LNCaP clone FGC (cell line): Measurements from ENCODE around the gene CNPY2.
"Not testable (repeated sequence)": the region's sequence is repeated elsewhere in the genome, so short reads cannot be mapped to it uniquely, and the experiment has no call there.

Experiments
- DNase-seq: peaks from one replicate; pipeline ENCODE4 v3.0.0-alpha.2; 2011; ENCODE audit warnings: low read depth
- H3K4me3 ChIP-seq: 2 replicates; pipeline ENCODE4 v1.5.1; 2011; ENCODE audit warnings: mild to moderate bottlenecking, low read depth, low read length, control low read depth
- TF ChIP-seq, protein P1 (sequence below): IDR thresholded peaks from 2 replicates; pipeline ENCODE4 v1.5.1; 2012; ENCODE audit warnings: mild to moderate bottlenecking; ENCODE audit not compliant: control insufficient read depth, insufficient read depth; ENCODE audit errors: extremely low read depth

Gene CNPY2

DNA sequence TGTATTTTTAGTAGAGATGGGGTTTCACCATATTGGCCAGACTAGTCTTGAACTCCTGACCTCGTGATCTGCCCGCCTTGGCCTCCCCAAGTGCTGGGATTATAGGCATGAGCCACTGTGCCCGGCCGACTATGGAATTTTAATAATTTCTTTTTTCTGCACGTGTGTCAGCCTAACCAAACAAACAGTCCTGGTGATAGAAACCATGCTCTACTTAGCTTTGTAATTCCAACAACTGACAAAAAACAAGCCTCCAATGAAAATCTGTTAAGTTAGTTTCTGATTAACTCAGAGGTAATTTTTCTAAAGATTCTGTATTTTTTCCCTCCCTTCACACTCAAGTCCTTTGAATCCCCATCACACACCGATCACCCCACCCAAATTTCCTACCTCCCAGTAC lies 33.8 kb downstream of the CNPY2 start:
- no peak for DNase-seq
- H3K4me3 ChIP-seq, result no peak overlapping the region
- TF ChIP-seq, protein P1, sequence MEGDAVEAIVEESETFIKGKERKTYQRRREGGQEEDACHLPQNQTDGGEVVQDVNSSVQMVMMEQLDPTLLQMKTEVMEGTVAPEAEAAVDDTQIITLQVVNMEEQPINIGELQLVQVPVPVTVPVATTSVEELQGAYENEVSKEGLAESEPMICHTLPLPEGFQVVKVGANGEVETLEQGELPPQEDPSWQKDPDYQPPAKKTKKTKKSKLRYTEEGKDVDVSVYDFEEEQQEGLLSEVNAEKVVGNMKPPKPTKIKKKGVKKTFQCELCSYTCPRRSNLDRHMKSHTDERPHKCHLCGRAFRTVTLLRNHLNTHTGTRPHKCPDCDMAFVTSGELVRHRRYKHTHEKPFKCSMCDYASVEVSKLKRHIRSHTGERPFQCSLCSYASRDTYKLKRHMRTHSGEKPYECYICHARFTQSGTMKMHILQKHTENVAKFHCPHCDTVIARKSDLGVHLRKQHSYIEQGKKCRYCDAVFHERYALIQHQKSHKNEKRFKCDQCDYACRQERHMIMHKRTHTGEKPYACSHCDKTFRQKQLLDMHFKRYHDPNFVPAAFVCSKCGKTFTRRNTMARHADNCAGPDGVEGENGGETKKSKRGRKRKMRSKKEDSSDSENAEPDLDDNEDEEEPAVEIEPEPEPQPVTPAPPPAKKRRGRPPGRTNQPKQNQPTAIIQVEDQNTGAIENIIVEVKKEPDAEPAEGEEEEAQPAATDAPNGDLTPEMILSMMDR, result no peak

DNA sequence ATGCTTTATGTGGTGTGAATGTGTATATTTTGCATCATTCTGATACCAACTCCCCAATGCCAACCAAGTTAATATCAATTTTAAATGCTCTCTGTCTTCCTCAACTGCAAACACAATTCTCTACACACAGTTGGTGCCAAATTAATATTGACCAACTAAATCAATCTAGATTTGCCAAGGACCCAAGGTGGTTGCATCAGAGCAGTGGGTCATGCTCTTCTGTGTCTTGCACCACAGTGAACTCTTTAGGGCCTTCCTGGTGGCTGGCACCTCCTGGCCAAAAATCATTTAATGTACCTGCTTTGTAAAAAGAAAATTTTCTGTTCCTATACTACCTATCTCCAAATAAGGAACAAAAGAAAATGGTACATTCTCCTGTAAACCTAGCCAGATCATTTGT lies 34.9 kb downstream of the CNPY2 start:
- no peak overlapping the region for H3K4me3 ChIP-seq
- no peak for DNase-seq
- TF ChIP-seq, protein P1, result no peak

DNA sequence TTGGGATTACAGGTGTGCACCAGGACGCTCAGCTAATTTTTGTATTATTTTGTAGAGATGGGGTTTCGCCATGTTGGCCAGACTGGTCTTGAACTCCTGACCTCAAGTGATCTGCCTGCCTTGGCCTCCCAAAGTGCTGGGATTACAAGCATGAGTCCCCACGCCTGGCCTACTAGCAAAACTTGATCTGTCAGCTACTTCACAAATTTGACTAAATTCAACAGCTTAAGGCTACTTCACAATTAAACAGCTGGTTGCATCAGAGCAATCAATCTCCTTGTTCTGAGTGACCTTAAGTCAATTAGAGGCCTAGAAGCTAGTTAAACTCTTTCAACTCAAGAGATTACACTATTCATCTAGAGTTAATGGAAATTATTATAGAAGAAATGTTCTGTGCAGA lies 36.9 kb downstream of the CNPY2 start:
- TF ChIP-seq, protein P1, result no peak
- DNase-seq, result no peak
- H3K4me3 ChIP-seq, result no peak overlapping the region

DNA sequence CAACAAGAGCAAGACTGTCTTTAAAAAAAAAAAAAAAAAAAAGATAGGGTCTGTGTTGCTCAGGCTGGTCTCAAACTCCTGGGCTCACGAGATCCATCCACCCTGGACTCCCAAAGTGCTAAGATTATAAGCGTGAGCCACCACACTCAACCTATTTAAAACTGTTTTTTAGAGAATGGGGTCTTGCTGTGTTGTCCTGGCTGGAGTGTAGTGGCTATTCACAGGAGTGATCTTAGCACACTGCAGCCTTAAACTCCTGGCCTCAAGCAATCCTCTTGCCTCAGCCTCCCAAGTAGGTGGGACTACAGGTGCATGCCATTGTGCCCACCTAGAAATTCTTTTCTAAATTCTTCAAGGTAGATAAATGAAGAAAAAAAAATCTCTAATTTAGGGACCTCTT lies 41.5 kb downstream of the CNPY2 start:
- H3K4me3 ChIP-seq, result no peak overlapping the region
- no peak for DNase-seq
- TF ChIP-seq, protein P1, result no peak

DNA sequence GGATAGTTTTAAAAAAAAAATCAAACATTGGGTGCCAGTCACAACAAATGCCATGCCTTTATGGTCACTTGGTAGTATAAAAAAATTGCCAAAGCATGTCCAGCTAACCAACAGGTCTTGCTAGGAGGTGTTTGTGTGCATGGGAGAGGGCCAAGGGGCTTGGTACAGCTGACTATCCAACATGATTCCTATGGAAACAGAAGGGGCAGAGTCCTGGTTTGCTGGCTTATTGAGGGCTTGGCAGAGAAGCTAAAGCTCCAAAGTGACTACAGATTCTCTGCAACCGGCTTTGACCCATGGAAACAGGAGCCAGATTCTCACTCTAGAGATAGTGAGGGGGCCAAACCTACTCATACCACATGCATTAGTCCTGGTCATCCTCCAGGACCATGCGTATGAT lies 43.3 kb downstream of the CNPY2 start:
- not testable (repeated sequence) for H3K4me3 ChIP-seq, DNase-seq

DNA sequence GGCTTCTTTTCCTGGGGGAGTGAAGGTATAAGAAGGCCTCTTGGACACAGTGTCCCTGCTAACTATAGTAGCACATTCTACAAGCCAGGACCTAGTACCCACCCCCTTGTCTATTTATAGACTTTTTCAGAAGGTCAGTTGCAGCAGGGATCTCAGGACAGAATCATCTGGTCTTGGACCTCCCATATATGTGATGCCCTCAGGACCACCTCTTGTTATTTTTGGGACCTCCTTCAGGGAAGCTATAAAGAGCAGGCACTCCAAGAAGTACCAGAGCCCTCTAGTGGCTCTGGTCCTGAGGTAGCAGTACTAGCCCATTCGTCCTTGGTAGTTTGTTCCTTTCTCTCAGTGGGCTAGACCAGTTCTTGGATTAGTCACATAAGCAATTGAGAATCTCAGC lies 44.8 kb downstream of the CNPY2 start:
- no peak for DNase-seq
- TF ChIP-seq, protein P1, result peak; percentile 19; the same call in 1 of the 2 replicates
- H3K4me3 ChIP-seq, result no peak overlapping the region

DNA sequence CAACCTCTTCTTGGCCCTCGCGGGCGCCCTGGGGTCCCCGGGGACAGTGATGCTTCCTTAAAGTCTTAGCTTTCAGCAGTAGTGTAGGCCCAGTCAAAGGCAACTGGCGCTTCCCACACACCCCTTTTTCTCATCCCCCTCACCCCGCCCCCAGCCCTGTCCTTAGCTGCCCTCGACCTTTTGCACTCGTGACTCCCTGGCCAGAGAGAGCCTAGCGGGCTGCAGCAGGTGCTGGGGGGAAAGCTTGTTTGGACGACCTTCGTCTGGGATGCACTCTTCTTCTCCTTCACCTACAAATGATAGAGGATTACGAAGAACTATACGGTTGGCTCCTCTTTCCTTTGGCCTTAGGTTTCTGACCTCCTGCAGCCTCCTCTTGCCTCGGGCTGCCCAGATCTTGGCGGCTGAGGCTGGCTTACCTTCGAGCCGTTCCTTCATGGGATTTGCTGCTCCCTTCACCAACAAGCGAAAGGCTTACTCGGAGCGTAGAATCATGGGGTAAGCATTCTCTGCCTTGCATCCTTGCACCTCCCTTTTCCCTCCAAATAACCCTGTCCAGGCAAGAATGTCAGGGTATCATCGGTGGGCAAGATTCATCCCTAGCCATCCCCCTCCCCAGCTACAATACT lies 48.2 kb downstream of the CNPY2 start:
- peak overlapping the region; percentile 68 for H3K4me3 ChIP-seq
- DNase-seq, result no peak
- TF ChIP-seq, protein P1, result no peak
